Measurements from ENCODE around the gene POU2F1. TPM values are rescaled to one million over a fixed set of nuclear protein-coding genes. Genes with fewer than 3 reads are reported as not detected.

POU2F1 gene
- total and polyA plus RNA-seq, 11 donors, result 2.4 to 13.4 (median 8.8) TPM

GRCh38 chr1:167251472-167251871, 30.8 kb downstream of the POU2F1 start:
- DNase-seq (no peak), ATAC-seq (no peak)
- Histone ChIP-seq H3K27me3 (no peaks in the 10 kb centered on the region), H3K9me3 (no peaks in the 10 kb centered on the region), H3K36me3 (no peaks in the 10 kb centered on the region), H3K27ac (no peak overlapping the region), H3K4me3 (no peak overlapping the region), H3K4me1 (peaks cover 0 to 15% (median 11%) of the 10 kb centered on the region in 12 donors)
- 97 to 98% (median 98%) methylated on average over 4 of the region's 4 CpGs for WGBS, 4 donors
- TF ChIP-seq POLR2A (IDR thresholded peaks at IDR 0.05), result no peak
- TF ChIP-seq, protein P1, sequence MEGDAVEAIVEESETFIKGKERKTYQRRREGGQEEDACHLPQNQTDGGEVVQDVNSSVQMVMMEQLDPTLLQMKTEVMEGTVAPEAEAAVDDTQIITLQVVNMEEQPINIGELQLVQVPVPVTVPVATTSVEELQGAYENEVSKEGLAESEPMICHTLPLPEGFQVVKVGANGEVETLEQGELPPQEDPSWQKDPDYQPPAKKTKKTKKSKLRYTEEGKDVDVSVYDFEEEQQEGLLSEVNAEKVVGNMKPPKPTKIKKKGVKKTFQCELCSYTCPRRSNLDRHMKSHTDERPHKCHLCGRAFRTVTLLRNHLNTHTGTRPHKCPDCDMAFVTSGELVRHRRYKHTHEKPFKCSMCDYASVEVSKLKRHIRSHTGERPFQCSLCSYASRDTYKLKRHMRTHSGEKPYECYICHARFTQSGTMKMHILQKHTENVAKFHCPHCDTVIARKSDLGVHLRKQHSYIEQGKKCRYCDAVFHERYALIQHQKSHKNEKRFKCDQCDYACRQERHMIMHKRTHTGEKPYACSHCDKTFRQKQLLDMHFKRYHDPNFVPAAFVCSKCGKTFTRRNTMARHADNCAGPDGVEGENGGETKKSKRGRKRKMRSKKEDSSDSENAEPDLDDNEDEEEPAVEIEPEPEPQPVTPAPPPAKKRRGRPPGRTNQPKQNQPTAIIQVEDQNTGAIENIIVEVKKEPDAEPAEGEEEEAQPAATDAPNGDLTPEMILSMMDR (IDR thresholded peaks at IDR 0.05), result no peak
- intact Hi-C loops (cut with DNase I), result no loop called here

- TF ChIP-seq, protein P1 (IDR thresholded peaks at IDR 0.05), result no peak
- no peak for TF ChIP-seq POLR2A (IDR thresholded peaks at IDR 0.05)
- Histone ChIP-seq H3K27ac (no peak overlapping the region), H3K27me3 (no peaks in the 10 kb centered on the region), H3K9me3 (no peaks in the 10 kb centered on the region), H3K4me1 (peaks cover 0 to 9% (median 4%) of the 10 kb centered on the region in 12 donors), H3K36me3 (no peaks in the 10 kb centered on the region), H3K4me3 (no peak overlapping the region)
- ATAC-seq, result no peak
- DNase-seq, result no peak
- intact Hi-C loops (cut with DNase I), result no loop called here
Observed at GRCh38 chr1:167252986-167253385, 32.3 kb downstream of the POU2F1 start.

GRCh38 chr1:167258858-167259257, 38.2 kb downstream of the POU2F1 start:
- no peak overlapping the region for H3K4me3 ChIP-seq
- H3K9me3 ChIP-seq, result no peaks in the 10 kb centered on the region
- TF ChIP-seq, protein P1 (IDR thresholded peaks at IDR 0.05), result no peak
- TF ChIP-seq POLR2A (IDR thresholded peaks at IDR 0.05), result no peak
- ATAC-seq, result no peak
- H3K4me1 ChIP-seq, result peaks cover 0 to 44% (median 22%) of the 10 kb centered on the region in 12 donors
- no peaks in the 10 kb centered on the region for H3K27me3 ChIP-seq
- intact Hi-C loops (cut with DNase I), result no loop called here
- no peak overlapping the region for H3K27ac ChIP-seq
- no peak for DNase-seq
- H3K36me3 ChIP-seq, result no peaks in the 10 kb centered on the region
- WGBS, 4 donors, result 27 to 41% (median 32%) methylated on average over 5 of the region's 5 CpGs

GRCh38 chr1:167262836-167263235, 42.1 kb downstream of the POU2F1 start:
- TF ChIP-seq POLR2A (IDR thresholded peaks at IDR 0.05), result no peak
- TF ChIP-seq, protein P1 (IDR thresholded peaks at IDR 0.05), result no peak
- H3K9me3 ChIP-seq, result no peaks in the 10 kb centered on the region
- no peaks in the 10 kb centered on the region for H3K27me3 ChIP-seq
- no peaks in the 10 kb centered on the region for H3K36me3 ChIP-seq
- DNase-seq (no peak), ATAC-seq (no peak)
- H3K27ac ChIP-seq, result no peak overlapping the region
- intact Hi-C loops (cut with DNase I), result loop anchor here in 5 of 10 donors (10.0 kb wide), 5 partner anchors 122 to 272 kb away; no protein-coding TSS in a partner anchor
- no peak overlapping the region for H3K4me3 ChIP-seq
- H3K4me1 ChIP-seq, result peaks cover 0 to 70% (median 37%) of the 10 kb centered on the region in 12 donors
